SK-N-SH (cell line): ENCODE results near the gene ITGBL1. TPM values are rescaled to one million over a fixed set of nuclear protein-coding genes. Genes with fewer than 3 reads are reported as not detected.

Source experiments
- CTCF ChIA-PET: fragments of 300-600, 350-600 bp; formaldehyde crosslinking; extraction: SDS; loops from one replicate; lab custom pipeline; 2021; lab: Yijun Ruan, JAX
- POLR2A ChIA-PET: fragments of 350-600 bp; sonication (Branson Sonifier 250); formaldehyde crosslinking; extraction: SDS; loops from one replicate; lab custom pipeline; 2020; ENCODE audit warnings: antibody characterized with exemption, inconsistent platforms; lab: Yijun Ruan, JAX
- DNase-seq: peaks from one replicate; pipeline ENCODE4 v3.0.0; 2012
- H2AFZ ChIP-seq: fragments of 200-600 bp; sonication (generic); 2 replicates; pipeline ENCODE4 v1.8.1; 2016; ENCODE audit warnings: antibody characterized with exemption, mild to moderate bottlenecking, low read depth
- H3F3A ChIP-seq: fragments of 200-600 bp; sonication (generic); replicated peaks from 2 replicates; pipeline ENCODE3; 2016; ENCODE audit warnings: antibody characterized with exemption, mild to moderate bottlenecking; ENCODE audit not compliant: insufficient read depth
- H3K27ac ChIP-seq, 2 experiments: fragments of 200-500 bp in 1 of 2; fragments of 200-600 bp in 1 of 2; sonication (Bioruptor generic) in 1 of 2; sonication (generic), shearing (Covaris generic) in 1 of 2; 2 replicates each; pipeline versions ENCODE4 v1.5.1 to v1.6.1; 2014 to 2016; ENCODE audit warnings: low read depth in 2 of 2, inconsistent platforms in 1 of 2, low read length in 1 of 2, mild to moderate bottlenecking in 1 of 2, mixed read lengths in 1 of 2
- H3K27me3 ChIP-seq: fragments of 200-600 bp; sonication (generic), shearing (Covaris generic); 2 replicates; pipeline ENCODE4 v1.6.1; 2016; ENCODE audit warnings: mixed run types; ENCODE audit not compliant: insufficient read depth
- H3K36me3 ChIP-seq, 2 experiments: fragments of 200-500 bp in 1 of 2; fragments of 200-600 bp in 1 of 2; sonication (Bioruptor generic) in 1 of 2; sonication (generic) in 1 of 2; replicated peaks in 1 of 2; 2 replicates each; pipeline versions ENCODE3 to v1.5.1; 2014 to 2016; ENCODE audit warnings: low read length in 1 of 2, mild to moderate bottlenecking in 1 of 2; ENCODE audit not compliant: insufficient read depth in 2 of 2, control insufficient read depth in 1 of 2
- H3K4me1 ChIP-seq, 2 experiments: fragments of 200-500 bp in 1 of 2; fragments of 200-600 bp in 1 of 2; sonication (Bioruptor generic) in 1 of 2; sonication (generic), shearing (Covaris generic) in 1 of 2; 2 replicates each; pipeline versions ENCODE4 v1.5.1 to v1.6.1; 2014 to 2016; ENCODE audit warnings: low read depth in 1 of 2, low read length in 1 of 2, mixed run types in 1 of 2; ENCODE audit not compliant: insufficient read depth in 2 of 2, control insufficient read depth in 1 of 2
- H3K4me2 ChIP-seq: fragments of 200-600 bp; sonication (generic), shearing (Covaris generic); 2 replicates; pipeline ENCODE4 v1.6.1; 2017; ENCODE audit warnings: mixed run types
- H3K4me3 ChIP-seq, 2 experiments: fragments of 200-500 bp in 1 of 2; fragments of 200-600 bp in 1 of 2; sonication (Bioruptor generic) in 1 of 2; sonication (generic), shearing (Covaris generic) in 1 of 2; 2 replicates each; pipeline versions ENCODE4 v1.5.1 to v1.8.1; 2014 to 2016; ENCODE audit warnings: low read depth in 2 of 2, inconsistent platforms in 1 of 2, low read length in 1 of 2, mild to moderate bottlenecking in 1 of 2, mixed read lengths in 1 of 2, moderate library complexity in 1 of 2
- H3K79me2 ChIP-seq: fragments of 200-600 bp; sonication (generic); 2 replicates; pipeline ENCODE4 v1.8.1; 2017; ENCODE audit warnings: mild to moderate bottlenecking; ENCODE audit not compliant: insufficient read depth
- H3K9ac ChIP-seq: fragments of 200-600 bp; sonication (generic); 2 replicates; pipeline ENCODE4 v1.6.1; 2017; ENCODE audit warnings: mixed run types
- H3K9me2 ChIP-seq: fragments of 200-600 bp; sonication (generic); 2 replicates; pipeline ENCODE4 v1.6.1; 2017; ENCODE audit warnings: mixed run types
- H3K9me3 ChIP-seq: fragments of 200-600 bp; sonication (generic); 2 replicates; pipeline ENCODE4 v1.6.1; 2017; ENCODE audit warnings: mixed run types, mild to moderate bottlenecking, moderate library complexity
- H4K20me1 ChIP-seq: fragments of 200-600 bp; sonication (generic); 2 replicates; pipeline ENCODE4 v1.6.1; 2017; ENCODE audit warnings: mild to moderate bottlenecking, mixed run types; ENCODE audit not compliant: insufficient read depth
- CHD2 ChIP-seq: fragments of 150-350 bp; IDR thresholded peaks from 2 replicates; pipeline ENCODE4 v1.6.1; 2018; ENCODE audit warnings: low read length; ENCODE audit not compliant: partially characterized antibody
- ELF1 ChIP-seq: IDR thresholded peaks from 2 replicates; pipeline ENCODE4 v1.4.0; 2012
- EP300 ChIP-seq, 2 experiments: IDR thresholded peaks; 2 replicates each; pipeline versions ENCODE4 v1.4.0 to v1.6.1; 2012; ENCODE audit warnings: borderline replicate concordance in 1 of 2, low read depth in 1 of 2, low read length in 1 of 2
- FOSL2 ChIP-seq: IDR thresholded peaks from 2 replicates; pipeline ENCODE4 v1.4.0; 2012; ENCODE audit warnings: low read depth, mild to moderate bottlenecking, moderate library complexity, borderline replicate concordance
- FOXJ3 ChIP-seq: sonication (generic); formaldehyde crosslinking; IDR thresholded peaks from 2 replicates; pipeline ENCODE4 v1.5.1; 2020; ENCODE audit warnings: mild to moderate bottlenecking, missing genetic modification reagents
- FOXM1 ChIP-seq: IDR thresholded peaks from 2 replicates; pipeline ENCODE4 v1.4.0; 2012; ENCODE audit warnings: low read depth, mild to moderate bottlenecking
- GABPA ChIP-seq: IDR thresholded peaks from 2 replicates; pipeline ENCODE4 v1.4.0; 2012; ENCODE audit warnings: low read depth, mild to moderate bottlenecking
- IRF3 ChIP-seq: fragments of 150-350 bp; IDR thresholded peaks from 2 replicates; pipeline ENCODE4 v1.6.1; 2016; ENCODE audit warnings: mild to moderate bottlenecking, low read depth, low read length
- JUND ChIP-seq: IDR thresholded peaks from 2 replicates; pipeline ENCODE4 v1.4.0; 2012
- MEF2A ChIP-seq: IDR thresholded peaks from 2 replicates; pipeline ENCODE4 v1.4.0; 2012; ENCODE audit warnings: low read depth, borderline replicate concordance
- POLR2AphosphoS5 ChIP-seq: IDR thresholded peaks from 2 replicates; pipeline ENCODE4 v1.6.1; 2012; ENCODE audit warnings: low read depth, low read length
- RAD21 ChIP-seq: IDR thresholded peaks from 2 replicates; pipeline ENCODE4 v1.6.1; 2012; ENCODE audit warnings: mild to moderate bottlenecking, low read length
- RCOR1 ChIP-seq: fragments of 150-350 bp; IDR thresholded peaks from 2 replicates; pipeline ENCODE4 v1.6.1; 2017; ENCODE audit warnings: antibody characterized with exemption, low read length
- REST ChIP-seq: IDR thresholded peaks from 2 replicates; pipeline ENCODE4 v1.6.1; 2012; ENCODE audit warnings: mild to moderate bottlenecking, low read depth, low read length, moderate library complexity
- RFX5 ChIP-seq: IDR thresholded peaks from 2 replicates; pipeline ENCODE4 v1.6.1; 2012; ENCODE audit warnings: mild to moderate bottlenecking, improper control_type of control experiment, low read length
- SMC3 ChIP-seq: IDR thresholded peaks from 2 replicates; pipeline ENCODE4 v1.6.1; 2012; ENCODE audit warnings: low read depth, low read length, improper control_type of control experiment
- TAF1 ChIP-seq: IDR thresholded peaks from 2 replicates; pipeline ENCODE4 v1.6.1; 2012; ENCODE audit warnings: low read depth, mild to moderate bottlenecking, low read length, moderate library complexity, borderline replicate concordance
- TCF12 ChIP-seq: IDR thresholded peaks from 2 replicates; pipeline ENCODE4 v1.4.0; 2012
- USF1 ChIP-seq: IDR thresholded peaks from 2 replicates; pipeline ENCODE4 v1.4.0; 2012; ENCODE audit warnings: low read depth, borderline replicate concordance
- YY1 ChIP-seq: IDR thresholded peaks from 2 replicates; pipeline ENCODE4 v1.4.0; 2012; ENCODE audit warnings: low read depth, mild to moderate bottlenecking
- ZBTB33 ChIP-seq: IDR thresholded peaks from 2 replicates; pipeline ENCODE4 v1.4.0; 2012; ENCODE audit warnings: low read depth, borderline replicate concordance
- WGBS: methylation state at CpG from one replicate; pipeline ENCODE4 v1.1.6; 2017; ENCODE audit warnings: low lambda C conversion rate; 5-methylcytosine and 5-hydroxymethylcytosine counted together
- polyA plus RNA-seq, 3 experiments: library from polyadenylated mRNA; depleted of rRNA; stranded (reverse); fragments of >200 nt; gene quantifications; 2 replicates each; pipeline ENCODE4 v1.2.3, GENCODE V29; 2012
- TF ChIP-seq, protein P1 (sequence below): IDR thresholded peaks from 2 replicates; pipeline ENCODE4 v1.4.0; 2012; ENCODE audit warnings: low read depth
- TF ChIP-seq, protein P2 (sequence below): fragments of 150-350 bp; IDR thresholded peaks from 2 replicates; pipeline ENCODE4 v1.6.1; 2017; ENCODE audit warnings: antibody characterized with exemption, low read length, low read depth, borderline replicate concordance
- TF ChIP-seq, protein P3 (sequence below): IDR thresholded peaks from 2 replicates; pipeline ENCODE4; 2012

Gene ITGBL1
- polyA plus RNA-seq, 1 of the 3 experiments (the other 2 are of a cell fraction): 78.7 TPM

- peaks cover 0 to 23% of the 10 kb centered on the region in 2 experiments; a peak in 2 of 4 replicates for H3K4me1 ChIP-seq
- H3K9ac ChIP-seq: no peak overlapping the region
- DNase-seq: peak; percentile 9
- no peaks in the 10 kb centered on the region for H3K79me2 ChIP-seq
- ChIA-PET POLR2A (no interaction called here), CTCF (interaction anchor here (1.1 to 1.6 kb wide), 2 partner anchors 605 to 815 kb away, joined by 4 read pairs; no protein-coding TSS in a partner anchor)
- 71% methylated on average over 6 of the region's 6 CpGs for WGBS
- no peaks in the 10 kb centered on the region for H3K9me3 ChIP-seq
- no peaks in the 10 kb centered on the region for H3K27me3 ChIP-seq
- H3K4me3 ChIP-seq: no peak overlapping the region
- H3K9me2 ChIP-seq: no peaks in the 10 kb centered on the region
- H3F3A ChIP-seq: peaks cover 5% of the 10 kb centered on the region
- peak overlapping the region in 1 of 2 experiments; percentile 74; a peak in 2 of 4 replicates for H3K27ac ChIP-seq
- H4K20me1 ChIP-seq: no peaks in the 10 kb centered on the region
- H2AFZ ChIP-seq: no peak overlapping the region; the same call in 1 of the 2 replicates
- no peak overlapping the region for H3K4me2 ChIP-seq
- H3K36me3 ChIP-seq: no peaks in the 10 kb centered on the region
- TF ChIP-seq, protein P1, sequence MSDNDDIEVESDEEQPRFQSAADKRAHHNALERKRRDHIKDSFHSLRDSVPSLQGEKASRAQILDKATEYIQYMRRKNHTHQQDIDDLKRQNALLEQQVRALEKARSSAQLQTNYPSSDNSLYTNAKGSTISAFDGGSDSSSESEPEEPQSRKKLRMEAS: no peak
- TF ChIP-seq EP300 (IDR thresholded peaks at IDR 0.05; ENCODE audit: borderline replicate concordance in 1 of 2, low read depth in 1 of 2, low read length in 1 of 2) (peak in 1 of 2 experiments; percentile 63; a peak in 1 of 4 replicates), RFX5 (no peak), JUND (no peak), FOXM1 (no peak), TCF12 (peak; percentile 30; the same call in 1 of the 2 replicates), ZBTB33 (no peak), USF1 (no peak), REST (no peak), GABPA (no peak), ELF1 (no peak), FOSL2 (no peak), RAD21 (no peak), YY1 (no peak), TAF1 (no peak), SMC3 (no peak), MEF2A (no peak), POLR2AphosphoS5 (no peak), IRF3 (no peak), CHD2 (peak; percentile 16), RCOR1 (peak; percentile 73), FOXJ3 (no peak)
- TF ChIP-seq, protein P2, sequence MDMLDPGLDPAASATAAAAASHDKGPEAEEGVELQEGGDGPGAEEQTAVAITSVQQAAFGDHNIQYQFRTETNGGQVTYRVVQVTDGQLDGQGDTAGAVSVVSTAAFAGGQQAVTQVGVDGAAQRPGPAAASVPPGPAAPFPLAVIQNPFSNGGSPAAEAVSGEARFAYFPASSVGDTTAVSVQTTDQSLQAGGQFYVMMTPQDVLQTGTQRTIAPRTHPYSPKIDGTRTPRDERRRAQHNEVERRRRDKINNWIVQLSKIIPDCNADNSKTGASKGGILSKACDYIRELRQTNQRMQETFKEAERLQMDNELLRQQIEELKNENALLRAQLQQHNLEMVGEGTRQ: no peak
- TF ChIP-seq, protein P3, sequence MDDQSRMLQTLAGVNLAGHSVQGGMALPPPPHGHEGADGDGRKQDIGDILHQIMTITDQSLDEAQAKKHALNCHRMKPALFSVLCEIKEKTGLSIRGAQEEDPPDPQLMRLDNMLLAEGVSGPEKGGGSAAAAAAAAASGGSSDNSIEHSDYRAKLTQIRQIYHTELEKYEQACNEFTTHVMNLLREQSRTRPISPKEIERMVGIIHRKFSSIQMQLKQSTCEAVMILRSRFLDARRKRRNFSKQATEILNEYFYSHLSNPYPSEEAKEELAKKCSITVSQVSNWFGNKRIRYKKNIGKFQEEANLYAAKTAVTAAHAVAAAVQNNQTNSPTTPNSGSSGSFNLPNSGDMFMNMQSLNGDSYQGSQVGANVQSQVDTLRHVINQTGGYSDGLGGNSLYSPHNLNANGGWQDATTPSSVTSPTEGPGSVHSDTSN: peak; percentile 16; the same call in 1 of the 2 replicates
Observed at GRCh38 chr13:101755228-101755887, 302.9 kb downstream of the ITGBL1 start.
